SH-SY5Y (cell line): Measurements from ENCODE around the gene COL5A2.

Experiments
- GATA2 ChIP-seq: IDR thresholded peaks from 2 replicates; pipeline ENCODE4 v1.6.1; 2011; ENCODE audit warnings: mild to moderate bottlenecking, low read depth, low read length
- GATA3 ChIP-seq: IDR thresholded peaks from 2 replicates; pipeline ENCODE4 v1.6.1; 2011; ENCODE audit warnings: low read depth, mild to moderate bottlenecking, low read length, moderate library complexity

GRCh38 chr2:189221811-189222467 is 42.4 kb upstream of the COL5A2 start:
- TF ChIP-seq GATA2 (no peak), GATA3 (0 out of 2 replicates have a peak, but pooled peaks have one; percentile 17)
